Measurements from ENCODE around the gene OPA1.
"Not testable (repeated sequence)": the region's sequence is repeated elsewhere in the genome, so short reads cannot be mapped to it uniquely, and the experiment has no call there.

GRCh38 chr3:193610516-193610915, 17.5 kb downstream of the OPA1 start:
- TF ChIP-seq POLR2AphosphoS5 (IDR thresholded peaks at IDR 0.05; ENCODE audit: low read depth); EZH2 (IDR thresholded peaks at IDR 0.05; ENCODE audit: low read depth, unreplicated experiment); CTCF (conservative IDR thresholded peaks at IDR 0.05; ENCODE audit: low read depth in 2 of 2); EZH2phosphoT487 (IDR thresholded peaks at IDR 0.05; ENCODE audit: unreplicated experiment); CREB1 (CRISPR knock-in tag; IDR thresholded peaks at IDR 0.05; ENCODE audit: low read depth); JUNB (IDR thresholded peaks at IDR 0.05; ENCODE audit: unreplicated experiment); REST (IDR thresholded peaks at IDR 0.05; ENCODE audit: unreplicated experiment); ETS1 (IDR thresholded peaks at IDR 0.05): not testable (repeated sequence)

Data from GM23338 (cell line).